ENCODE measurements around the gene TRIM71.

The TRIM71 gene

DNA sequence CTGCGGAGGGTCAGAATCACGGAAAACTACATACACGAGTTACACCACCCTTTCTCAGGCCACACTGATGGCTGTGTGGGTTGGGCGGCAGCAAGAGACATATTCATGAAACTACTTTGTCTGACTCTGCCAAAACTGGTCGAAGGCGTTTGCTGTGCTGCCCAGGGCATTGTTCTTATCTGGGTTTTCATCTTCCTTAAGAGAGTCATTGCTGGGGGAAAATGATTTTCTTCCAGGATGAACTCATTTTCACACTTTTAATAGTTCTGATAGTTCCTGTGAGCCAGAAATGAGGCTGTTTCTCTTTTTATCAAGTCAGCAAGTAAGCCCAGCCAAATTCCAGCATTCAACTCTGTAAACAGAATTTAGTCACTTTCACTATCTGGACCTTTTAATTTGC is 47.6 kb downstream of the TRIM71 start:
- in situ Hi-C loops (cut with HindIII; ENCODE audit: low pct_unique_long_range_greater_than_20kb, low sequenced_read_pairs): no loop called here
- peak in 1 of 2 experiments; percentile 43 for DNase-seq (ENCODE audit: low read depth in 1 of 2, low spot score in 1 of 2)

DNA sequence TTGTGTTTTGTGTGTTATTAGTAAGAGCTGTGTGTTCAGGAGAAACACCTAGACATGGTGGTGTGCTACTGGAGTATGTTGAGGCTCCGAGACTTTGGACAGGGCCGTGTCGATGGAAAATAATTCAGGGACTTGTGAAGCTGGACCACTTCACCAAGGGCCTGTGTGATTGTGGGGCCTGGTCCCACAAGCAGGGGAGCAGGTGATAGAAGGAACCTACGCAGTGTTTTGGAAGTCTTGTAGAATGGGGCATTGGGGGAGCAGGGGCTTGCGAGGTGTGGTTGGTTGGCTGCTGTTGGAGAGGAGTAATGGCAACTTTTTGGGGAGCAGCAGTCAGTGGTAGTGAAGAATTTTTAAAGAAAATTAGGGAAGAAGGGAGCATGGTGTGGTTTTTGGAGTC is 48.7 kb downstream of the TRIM71 start:
- no peak for DNase-seq (ENCODE audit: low read depth in 1 of 2, low spot score in 1 of 2)
- in situ Hi-C loops (cut with HindIII; ENCODE audit: low pct_unique_long_range_greater_than_20kb, low sequenced_read_pairs): no loop called here
- no peak for TF ChIP-seq JUND (IDR thresholded peaks at IDR 0.05; ENCODE audit: low read depth)

More for the DNA sequence above, 47.6 kb downstream of the TRIM71 start:
- TF ChIP-seq JUND (IDR thresholded peaks at IDR 0.05; ENCODE audit: low read depth): no peak

DNA sequence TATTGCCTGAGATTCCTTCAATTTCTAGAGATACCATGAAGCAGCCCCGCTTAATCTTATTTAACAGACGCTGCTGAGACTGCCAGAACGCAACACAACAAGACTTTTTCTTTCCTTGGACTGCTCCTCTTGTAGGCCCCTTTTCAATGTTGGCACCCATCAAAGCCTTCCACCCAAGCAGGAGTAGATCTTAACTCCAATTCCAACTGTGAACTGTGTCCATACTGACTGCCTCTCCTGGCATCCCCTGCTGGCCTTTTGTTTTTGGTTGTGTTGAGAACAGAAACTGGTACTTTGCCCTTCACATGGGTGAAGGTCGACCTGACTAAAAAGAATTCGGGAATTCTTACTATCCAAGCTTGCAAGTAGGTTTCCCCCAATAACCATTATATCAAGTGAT is 50.2 kb downstream of the TRIM71 start:
- DNase-seq (ENCODE audit: low read depth in 1 of 2, low spot score in 1 of 2): no peak
- in situ Hi-C loops (cut with HindIII; ENCODE audit: low pct_unique_long_range_greater_than_20kb, low sequenced_read_pairs): no loop called here
- TF ChIP-seq JUND (IDR thresholded peaks at IDR 0.05; ENCODE audit: low read depth): no peak

DNA sequence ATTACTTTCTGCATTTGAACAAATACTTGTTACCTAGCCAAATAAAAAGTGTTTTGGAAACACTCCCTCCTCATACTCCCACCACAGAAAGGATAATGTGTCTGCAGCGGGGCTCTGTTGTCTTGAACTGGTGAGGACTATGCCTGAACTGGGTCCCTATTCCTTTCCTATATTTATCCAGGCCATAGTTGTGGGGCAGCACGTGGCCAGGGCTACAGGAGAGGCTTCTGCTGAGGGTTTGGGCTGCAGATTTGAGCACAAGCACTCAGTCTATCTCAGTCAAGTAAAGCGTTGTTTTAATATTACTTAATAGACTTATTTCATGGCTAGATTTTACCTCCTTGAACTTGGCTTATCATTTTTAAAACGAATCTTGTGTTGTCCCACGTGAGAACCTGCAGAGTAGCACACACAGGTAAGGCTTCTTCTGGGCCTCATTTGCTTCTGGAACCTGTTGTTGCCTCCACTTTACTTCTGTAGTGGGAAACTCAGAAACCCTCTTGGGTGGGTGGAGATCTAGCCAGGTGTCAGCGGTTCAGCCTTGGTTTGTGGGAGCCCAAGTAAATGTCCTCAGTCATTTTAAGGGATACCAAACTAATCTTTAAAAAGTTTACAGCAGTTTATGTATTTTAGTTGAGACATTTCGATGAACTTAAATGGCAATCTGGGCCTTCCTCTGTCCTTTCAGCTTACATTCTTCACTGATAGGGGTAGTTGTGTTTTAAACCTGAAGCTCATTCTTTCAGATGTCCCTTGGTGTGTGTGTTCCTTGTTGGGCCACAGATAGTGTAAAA is 51.1 kb downstream of the TRIM71 start:
- DNase-seq (ENCODE audit: low read depth in 1 of 2, low spot score in 1 of 2): no peak
- in situ Hi-C loops (cut with HindIII; ENCODE audit: low pct_unique_long_range_greater_than_20kb, low sequenced_read_pairs): no loop called here
- no peak for TF ChIP-seq JUND (IDR thresholded peaks at IDR 0.05; ENCODE audit: low read depth)

DNA sequence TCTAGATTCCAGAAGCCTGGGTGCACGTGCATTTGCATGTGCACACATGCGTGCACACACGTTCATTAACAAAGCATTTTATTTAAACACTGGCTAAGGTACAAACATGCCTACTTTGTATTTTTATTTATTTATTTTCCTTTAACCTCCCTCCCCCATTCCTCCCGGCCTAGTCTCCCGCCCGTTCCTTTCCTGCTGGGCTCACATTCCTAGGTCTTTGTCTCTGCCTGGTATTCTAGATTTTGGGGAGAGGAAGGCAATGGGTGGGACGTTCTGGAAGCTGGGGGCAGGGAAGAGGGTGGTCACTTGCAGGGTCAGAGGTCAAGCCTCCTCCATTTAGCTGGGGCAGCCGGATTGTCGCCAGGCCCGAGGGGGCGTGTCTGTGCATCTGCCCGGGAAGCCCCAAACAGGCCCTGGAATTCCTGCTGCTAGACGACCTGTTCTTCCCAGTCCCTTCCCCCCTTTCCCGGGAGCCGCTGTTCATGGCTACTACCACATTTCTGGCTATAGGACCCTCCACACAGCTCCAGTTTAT is 51.8 kb downstream of the TRIM71 start:
- in situ Hi-C loops (cut with HindIII; ENCODE audit: low pct_unique_long_range_greater_than_20kb, low sequenced_read_pairs): no loop called here
- TF ChIP-seq JUND (IDR thresholded peaks at IDR 0.05; ENCODE audit: low read depth): no peak
- no peak for DNase-seq (ENCODE audit: low read depth in 1 of 2, low spot score in 1 of 2)

DNA sequence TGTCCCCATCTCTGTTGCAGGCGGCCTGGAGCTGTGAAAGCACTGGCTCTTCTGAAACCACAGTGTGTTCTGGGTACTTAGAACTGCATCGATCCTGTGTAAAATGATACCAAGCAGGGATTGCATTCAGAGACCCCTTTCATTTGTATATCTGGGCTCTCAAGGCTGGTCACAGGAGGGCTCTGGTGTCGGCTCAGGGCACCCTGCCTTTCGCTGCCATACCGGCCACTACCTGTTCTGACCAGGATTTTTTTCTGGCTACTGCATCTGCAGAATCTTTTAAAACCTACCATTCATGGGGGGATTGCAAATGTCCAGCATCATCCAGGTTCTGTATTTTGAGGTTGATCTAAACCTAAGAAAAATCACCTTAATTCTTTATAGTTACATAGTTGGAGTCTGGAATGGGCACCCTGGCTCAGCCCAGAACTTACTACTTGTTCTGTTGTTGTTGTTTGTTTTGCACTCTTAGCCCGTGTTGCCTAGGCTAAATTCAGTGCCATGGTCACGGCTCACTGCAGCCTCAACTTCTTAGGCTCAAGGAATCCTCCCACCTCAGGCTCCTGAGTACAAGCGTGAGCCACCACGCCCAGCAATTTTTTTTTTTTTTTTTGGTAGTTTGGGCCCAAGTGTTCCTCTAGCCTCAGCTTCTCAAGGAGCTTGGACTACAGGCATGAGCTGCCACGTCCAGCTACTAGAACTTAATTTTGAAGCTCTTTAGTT is 52.7 kb downstream of the TRIM71 start:
- no peak for DNase-seq (ENCODE audit: low read depth in 1 of 2, low spot score in 1 of 2)
- in situ Hi-C loops (cut with HindIII; ENCODE audit: low pct_unique_long_range_greater_than_20kb, low sequenced_read_pairs): no loop called here
- TF ChIP-seq JUND (IDR thresholded peaks at IDR 0.05; ENCODE audit: low read depth): no peak

DNA sequence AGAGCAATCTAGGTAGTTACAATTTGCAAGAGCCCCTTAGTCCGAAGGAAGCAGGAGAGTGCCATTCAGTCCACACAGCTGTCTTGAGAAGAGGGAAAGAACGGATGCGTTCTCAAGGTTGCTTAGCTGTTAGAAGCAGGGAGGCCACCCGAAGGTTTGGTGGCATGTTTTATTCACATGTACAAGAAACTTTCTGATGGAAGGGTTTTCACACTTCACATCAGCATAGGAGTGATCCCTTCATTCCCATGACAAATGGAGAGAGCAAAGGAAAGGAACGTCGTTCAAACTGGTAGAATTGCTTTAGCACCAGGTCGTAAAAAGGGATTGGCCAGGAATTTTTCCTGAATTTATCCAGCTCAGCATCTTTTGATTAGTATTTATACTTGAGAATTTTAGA is 53.5 kb downstream of the TRIM71 start:
- no peak for DNase-seq (ENCODE audit: low read depth in 1 of 2, low spot score in 1 of 2)
- in situ Hi-C loops (cut with HindIII; ENCODE audit: low pct_unique_long_range_greater_than_20kb, low sequenced_read_pairs): no loop called here
- TF ChIP-seq JUND (IDR thresholded peaks at IDR 0.05; ENCODE audit: low read depth): no peak

DNA sequence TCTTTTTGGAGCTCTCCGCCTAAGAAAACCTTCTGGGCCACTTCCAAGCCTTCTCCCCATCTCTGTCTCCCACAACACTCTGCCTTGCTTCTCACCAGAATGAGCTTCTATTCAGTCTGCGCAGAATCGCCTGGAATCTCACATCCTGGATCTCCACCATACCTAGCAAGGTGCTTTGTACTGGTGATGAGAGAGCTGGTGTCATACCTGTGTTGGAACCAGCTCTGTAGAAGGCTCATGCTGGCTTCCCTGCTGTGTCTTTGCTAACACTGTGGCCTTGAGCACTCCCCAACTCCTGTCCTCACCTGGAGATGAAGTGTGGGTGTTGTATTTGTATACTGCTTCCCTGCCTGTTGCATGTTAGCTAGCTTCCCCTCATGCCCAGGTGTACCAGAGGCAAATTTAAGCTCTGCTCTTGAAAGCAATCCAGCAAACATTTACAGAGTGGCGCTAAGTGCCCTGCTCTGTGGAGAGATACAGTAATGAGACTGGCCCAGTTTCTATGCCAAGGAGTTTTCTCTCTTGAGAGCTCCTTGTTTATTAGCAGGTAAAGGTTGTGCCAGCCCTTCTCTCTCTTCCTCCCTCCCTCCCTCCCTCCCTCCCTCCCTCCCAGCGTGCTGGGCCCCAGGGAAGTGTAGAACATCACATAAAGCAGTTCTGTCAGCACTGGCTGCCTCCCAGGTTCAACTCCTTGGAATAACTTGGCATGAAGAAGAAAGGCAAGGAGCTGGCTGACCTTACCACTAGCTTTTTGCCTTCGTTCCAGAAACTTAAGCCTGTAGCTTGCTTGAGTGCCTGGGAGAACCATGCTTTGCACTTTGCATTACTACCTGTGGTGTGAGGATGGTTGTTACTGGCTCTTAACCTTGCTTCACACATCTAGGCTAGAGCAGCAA is 54.9 kb downstream of the TRIM71 start:
- in situ Hi-C loops (cut with HindIII; ENCODE audit: low pct_unique_long_range_greater_than_20kb, low sequenced_read_pairs): no loop called here
- peak; percentile 42 to 88 for DNase-seq (ENCODE audit: low read depth in 1 of 2, low spot score in 1 of 2)
- TF ChIP-seq JUND (IDR thresholded peaks at IDR 0.05; ENCODE audit: low read depth): no peak

DNA sequence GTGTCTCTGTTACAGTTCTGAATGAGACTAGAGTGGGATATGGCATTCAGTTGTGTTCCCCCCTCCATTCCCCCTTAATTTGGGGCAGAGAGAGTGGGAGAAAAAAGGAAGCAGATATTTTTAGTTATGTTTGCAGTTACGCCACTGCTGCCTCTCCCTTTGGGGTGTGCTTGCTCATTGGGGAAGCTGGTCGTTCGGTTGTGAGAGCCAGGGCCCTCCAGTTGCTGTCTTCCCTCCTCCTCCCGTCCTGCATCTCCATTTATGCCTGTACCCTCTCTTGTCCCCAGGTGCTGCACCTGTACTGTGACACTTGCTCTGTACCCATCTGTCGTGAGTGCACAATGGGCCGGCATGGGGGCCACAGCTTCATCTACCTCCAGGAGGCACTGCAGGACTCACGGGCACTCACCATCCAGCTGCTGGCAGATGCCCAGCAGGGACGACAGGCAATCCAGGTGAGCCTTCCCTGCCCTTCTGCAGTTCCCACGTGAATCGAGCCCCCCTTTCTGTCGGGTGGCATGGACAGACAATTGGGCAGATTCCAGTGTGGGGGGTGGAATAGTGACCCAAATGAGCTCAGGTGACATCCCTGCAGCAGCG is 55.8 kb downstream of the TRIM71 start:
- in situ Hi-C loops (cut with HindIII; ENCODE audit: low pct_unique_long_range_greater_than_20kb, low sequenced_read_pairs): no loop called here
- TF ChIP-seq JUND (IDR thresholded peaks at IDR 0.05; ENCODE audit: low read depth): no peak
- no peak for DNase-seq (ENCODE audit: low read depth in 1 of 2, low spot score in 1 of 2)

DNA sequence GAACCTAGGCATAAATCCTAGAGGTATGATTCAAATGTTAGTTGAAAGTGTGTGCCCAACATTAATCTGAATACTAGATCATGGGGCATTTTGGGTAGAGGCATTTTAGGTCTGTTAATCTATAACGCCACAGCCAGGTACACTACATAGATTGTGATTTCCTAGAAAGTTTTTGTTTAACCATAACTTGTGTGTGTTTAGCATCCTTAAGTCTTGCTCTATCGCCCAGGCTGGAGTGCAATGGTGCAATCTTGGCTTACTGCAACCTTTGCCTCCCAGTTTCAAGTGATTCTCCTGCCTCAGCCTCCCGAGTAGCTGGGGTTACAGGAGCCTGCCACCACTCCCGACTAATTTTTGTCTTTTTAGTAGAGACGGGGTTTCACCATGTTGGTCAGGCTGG is 59.1 kb downstream of the TRIM71 start:
- TF ChIP-seq JUND (IDR thresholded peaks at IDR 0.05; ENCODE audit: low read depth): no peak
- in situ Hi-C loops (cut with HindIII; ENCODE audit: low pct_unique_long_range_greater_than_20kb, low sequenced_read_pairs): no loop called here
- no peak for DNase-seq (ENCODE audit: low read depth in 1 of 2, low spot score in 1 of 2)

DNA sequence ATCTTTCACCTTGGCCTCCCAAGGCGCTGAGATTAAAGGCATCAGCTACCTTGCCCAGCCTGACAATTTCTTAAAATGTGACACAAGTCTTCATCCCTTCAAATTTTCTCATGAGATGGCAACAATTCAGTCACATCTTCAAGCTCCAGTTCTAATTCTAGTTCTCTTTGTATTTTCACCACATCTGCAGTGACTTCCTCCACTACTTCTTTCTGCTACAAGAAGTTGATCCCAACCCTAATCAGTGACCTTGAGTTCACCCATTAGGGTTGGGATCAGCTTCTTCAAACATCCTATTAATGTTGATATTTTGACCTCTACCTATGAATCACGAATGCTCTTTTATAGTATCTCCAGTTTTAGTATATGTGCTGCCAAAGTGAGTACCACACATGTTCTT is 59.8 kb downstream of the TRIM71 start:
- no peak for DNase-seq (ENCODE audit: low read depth in 1 of 2, low spot score in 1 of 2)
- TF ChIP-seq JUND (IDR thresholded peaks at IDR 0.05; ENCODE audit: low read depth): no peak
- in situ Hi-C loops (cut with HindIII; ENCODE audit: low pct_unique_long_range_greater_than_20kb, low sequenced_read_pairs): no loop called here

DNA sequence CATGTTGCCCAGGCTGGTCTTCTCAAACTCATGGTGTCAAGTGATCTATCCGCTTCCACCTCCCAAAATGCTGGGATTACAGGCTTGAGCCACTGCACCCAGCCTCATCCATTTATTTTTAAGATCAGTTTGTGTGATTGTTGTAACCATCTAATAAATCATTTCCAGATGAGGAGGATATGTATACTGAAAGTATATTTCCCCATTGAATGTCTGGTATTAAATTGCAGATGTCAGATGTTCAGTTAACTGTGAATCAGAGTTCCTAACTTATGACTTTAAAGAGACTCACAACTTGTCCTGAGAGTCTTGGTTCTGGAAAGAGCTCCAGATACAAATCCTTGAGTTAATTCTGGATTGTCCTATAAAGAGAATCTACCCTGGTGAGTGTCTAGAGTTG is 62.4 kb downstream of the TRIM71 start:
- no peak for DNase-seq (ENCODE audit: low read depth in 1 of 2, low spot score in 1 of 2)
- in situ Hi-C loops (cut with HindIII; ENCODE audit: low pct_unique_long_range_greater_than_20kb, low sequenced_read_pairs): no loop called here
- TF ChIP-seq JUND (IDR thresholded peaks at IDR 0.05; ENCODE audit: low read depth): no peak

Data from T47D (cell line).